ENCODE data around the gene AOX1. TPM values are rescaled to one million over a fixed set of nuclear protein-coding genes. Genes with fewer than 3 reads are reported as not detected.
"Not testable (repeated sequence)": the region's sequence is repeated elsewhere in the genome, so short reads cannot be mapped to it uniquely, and the experiment has no call there.

Gene AOX1
- total RNA-seq = 10 to 100 TPM; 22.1 to 41.8 (median 34.0) TPM

DNA sequence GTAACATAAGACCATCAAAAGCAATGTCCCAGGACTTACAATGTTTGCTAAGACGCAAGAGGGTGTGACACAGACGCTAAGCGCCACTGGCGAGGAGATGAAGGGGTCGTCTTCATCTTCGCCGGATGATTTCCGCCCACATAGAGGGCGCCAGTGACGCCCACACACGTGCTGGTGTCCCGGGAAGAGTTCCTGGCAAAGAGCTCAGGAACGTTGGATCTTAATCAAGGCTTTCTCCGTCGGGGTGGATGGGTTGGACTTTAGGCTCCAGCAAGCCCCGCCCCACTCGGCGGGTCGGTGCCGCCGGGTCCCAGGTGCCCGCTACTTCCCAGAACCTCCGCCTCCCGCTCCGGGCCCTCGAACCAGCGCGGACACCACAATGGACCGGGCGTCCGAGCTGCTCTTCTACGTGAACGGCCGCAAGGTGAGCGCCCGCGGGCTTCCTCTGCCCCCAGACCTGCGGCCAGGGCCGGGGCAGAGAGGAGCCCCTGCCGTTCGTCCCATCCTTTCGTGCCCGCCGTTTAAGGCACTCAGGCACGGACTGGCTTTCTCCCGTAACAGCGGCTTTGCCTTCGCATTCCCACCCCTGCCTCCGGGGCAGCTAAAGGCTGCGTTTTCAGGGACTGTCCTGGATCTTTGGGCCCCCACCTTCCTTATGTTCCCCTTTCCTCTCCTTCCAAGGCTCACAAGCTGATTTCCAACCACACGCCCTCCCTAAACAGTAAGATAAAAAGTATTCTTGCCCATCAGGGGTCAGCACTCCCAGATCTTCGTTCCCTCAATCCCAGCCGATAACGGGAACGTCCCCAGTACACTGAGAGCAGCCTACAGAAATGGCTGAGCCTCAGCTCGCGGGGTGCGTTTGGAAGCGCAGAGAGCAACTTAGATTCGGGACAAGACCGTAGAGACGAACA lies at the start of gene AOX1:
AOX1 (plus strand) TSS at position 285 of the 914 bp plus-strand sequence; CDS start at position 380, 95 bp downstream.
- Histone ChIP-seq H3K9me3 (no peaks in the 10 kb centered on the region), H3K4me3 (peak within 1 kb of the TSS; percentile 55 to 68 (median 59)), H3K27me3 (no peaks in the 10 kb centered on the region), H3K36me3 (no peaks in the 10 kb centered on the region), H3K4me1 (peaks cover 0 to 5% of the 10 kb centered on the region in 2 donors), H3K27ac (peak within 1 kb of the TSS; percentile 63 to 78 (median 69))
- DNase-seq (peak; percentile 67 to 73), ATAC-seq (peak; percentile 74)
- in situ Hi-C loops (cut with MboI; ENCODE audit: low sequenced_read_pairs in 4 of 4) (loop anchor here in 1 of 4 donors (10.0 kb wide), 1 partner anchor 119 kb away; no protein-coding TSS in a partner anchor), intact Hi-C loops (cut with DNase I; ENCODE audit: low total_unique reads) (no loop called here)
- TF ChIP-seq CTCF (IDR thresholded peaks at IDR 0.05 in 4 of 5, conservative IDR thresholded peaks at IDR 0.05 in 1 of 5) = no peak
- peak; percentile 43 to 59 for TF ChIP-seq POLR2A (IDR thresholded peaks at IDR 0.05)

DNA sequence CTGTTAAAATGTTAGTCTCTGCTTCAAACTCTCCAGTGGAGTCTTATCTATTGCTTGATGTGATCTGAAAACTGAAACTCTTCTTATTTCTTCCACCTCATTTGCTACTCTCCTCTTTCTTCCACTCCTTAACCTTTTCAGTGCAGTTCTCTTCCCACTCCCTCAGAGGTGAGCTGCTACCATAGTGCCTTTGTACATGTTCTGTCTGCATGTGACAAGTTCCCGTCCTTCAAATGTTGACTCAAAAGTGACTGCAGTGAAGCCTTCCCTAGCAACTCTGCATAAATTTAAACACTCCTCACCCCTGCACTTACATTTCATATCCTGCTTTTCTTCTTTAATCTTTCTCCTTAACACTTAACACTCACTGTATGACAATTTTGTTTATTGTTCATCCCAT lies 47.7 kb upstream of the AOX1 start:
- Histone ChIP-seq H3K27me3 (no peaks in the 10 kb centered on the region), H3K9me3 (no peaks in the 10 kb centered on the region), H3K4me1 (no peaks in the 10 kb centered on the region), H3K36me3 (no peaks in the 10 kb centered on the region), H3K27ac (no peak overlapping the region), H3K4me3 (no peak overlapping the region)
- TF ChIP-seq POLR2A (IDR thresholded peaks at IDR 0.05) = no peak
- TF ChIP-seq CTCF (IDR thresholded peaks at IDR 0.05 in 4 of 5, conservative IDR thresholded peaks at IDR 0.05 in 1 of 5) = no peak
- in situ Hi-C loops (cut with MboI; ENCODE audit: low sequenced_read_pairs in 4 of 4) (no loop called here), intact Hi-C loops (cut with DNase I; ENCODE audit: low total_unique reads) (no loop called here)
- DNase-seq (no peak), ATAC-seq (no peak)

GRCh38 chr2:200540793-200541192 lies 45.0 kb upstream of the AOX1 start:
- intact Hi-C loops (cut with DNase I; ENCODE audit: low total_unique reads) (no loop called here), in situ Hi-C loops (cut with MboI; ENCODE audit: low sequenced_read_pairs in 4 of 4) (no loop called here)
- ATAC-seq (no peak), DNase-seq (no peak)
- H3K4me1 ChIP-seq = no peaks in the 10 kb centered on the region
- no peaks in the 10 kb centered on the region for H3K27me3 ChIP-seq
- no peak for TF ChIP-seq CTCF (IDR thresholded peaks at IDR 0.05 in 4 of 5, conservative IDR thresholded peaks at IDR 0.05 in 1 of 5)
- TF ChIP-seq POLR2A (IDR thresholded peaks at IDR 0.05) = no peak
- H3K9me3 ChIP-seq = no peaks in the 10 kb centered on the region
- H3K36me3 ChIP-seq = no peaks in the 10 kb centered on the region
- no peak overlapping the region for H3K27ac ChIP-seq
- no peak overlapping the region for H3K4me3 ChIP-seq

- intact Hi-C loops (cut with DNase I; ENCODE audit: low total_unique reads); H3K4me3 ChIP-seq; H3K27me3 ChIP-seq; H3K4me1 ChIP-seq; in situ Hi-C loops (cut with MboI; ENCODE audit: low sequenced_read_pairs in 4 of 4); H3K27ac ChIP-seq; DNase-seq; H3K9me3 ChIP-seq; H3K36me3 ChIP-seq; ATAC-seq: not testable (repeated sequence)
Measured at GRCh38 chr2:200566596-200566995, 19.2 kb upstream of the AOX1 start.

DNA sequence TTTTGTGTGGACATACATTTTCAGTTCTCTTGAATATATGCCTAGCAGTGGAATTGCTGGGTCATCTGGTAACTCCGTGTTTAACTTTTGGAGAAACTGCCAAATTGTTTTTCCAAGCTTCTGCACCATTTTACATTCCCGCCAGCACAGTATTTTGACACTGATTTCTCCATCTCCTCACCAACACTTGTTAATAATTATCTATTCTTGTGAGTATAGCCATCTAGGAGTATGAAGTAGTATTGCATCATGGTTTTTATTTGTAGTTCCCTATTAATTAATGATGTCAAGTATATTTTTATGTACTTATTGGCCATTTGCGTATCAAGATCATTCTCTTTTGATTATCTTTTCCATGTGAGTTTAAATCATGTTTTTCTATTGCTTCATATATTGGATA lies 17.9 kb upstream of the AOX1 start:
- Histone ChIP-seq H3K27me3 (no peaks in the 10 kb centered on the region), H3K27ac (no peak overlapping the region), H3K36me3 (no peaks in the 10 kb centered on the region), H3K4me3 (no peak overlapping the region), H3K9me3 (no peaks in the 10 kb centered on the region), H3K4me1 (no peaks in the 10 kb centered on the region)
- in situ Hi-C loops (cut with MboI; ENCODE audit: low sequenced_read_pairs in 4 of 4) = no loop called here
- ATAC-seq (no peak), DNase-seq (no peak)
- no peak for TF ChIP-seq CTCF (IDR thresholded peaks at IDR 0.05 in 4 of 5, conservative IDR thresholded peaks at IDR 0.05 in 1 of 5)
- no peak for TF ChIP-seq POLR2A (IDR thresholded peaks at IDR 0.05)
- intact Hi-C loops (cut with DNase I; ENCODE audit: low total_unique reads) = no loop called here

All from gastrocnemius medialis (tissue), 4 donors.